ENCODE data around the gene FAM149B1. TPM values are rescaled to one million over a fixed set of nuclear protein-coding genes. Genes with fewer than 3 reads are reported as not detected.

Gene FAM149B1
- 6.6 to 7.9 TPM (median 7.1 TPM) in 5 replicates for total RNA-seq (2022; extraction: Qiagen RNA extraction)

GRCh38 chr10:73167783-73168464 is at the start of gene FAM149B1, which contains the start of gene ECD:
Gene FAM149B1, plus strand, starts transcription at chr10:73168119. Its CDS starts 221 bp downstream, at chr10:73168340.
Gene ECD, minus strand, starts transcription at chr10:73168008. Its CDS starts 4,071 bp downstream, at chr10:73163937.

GRCh38 chr10:73246646-73247508 is 79.0 kb downstream of the FAM149B1 start, which contains the start of gene DNAJC9:
Gene DNAJC9, minus strand, starts transcription at chr10:73247255. Its CDS starts 66 bp downstream, at chr10:73247189.

GRCh38 chr10:73252445-73253224 is 84.7 kb downstream of the FAM149B1 start, which contains the start of gene MRPS16:
Gene MRPS16, minus strand, starts transcription at chr10:73252644. Its CDS starts 162 bp downstream, at chr10:73252482.

Other genes starting within 250 kb of the FAM149B1 start
- gene PLA2G12B, start 213.3 kb upstream of the FAM149B1 start, total RNA-seq (2022; extraction: Qiagen RNA extraction), result not detected in 5 replicates
- 19.0 to 33.1 TPM (median 22.2 TPM) in 5 replicates for gene P4HA1, start 71.3 kb upstream of the FAM149B1 start, total RNA-seq (2022; extraction: Qiagen RNA extraction)
- 2.5 to 3.4 TPM (median 3.0 TPM) in 5 replicates for gene NUDT13, start 57.7 kb upstream of the FAM149B1 start, total RNA-seq (2022; extraction: Qiagen RNA extraction)
- gene ECD, start 111 bp upstream of the FAM149B1 start, total RNA-seq (2022; extraction: Qiagen RNA extraction), result 24.0 to 30.5 TPM (median 25.2 TPM) in 5 replicates
- gene DNAJC9, start 79.1 kb downstream of the FAM149B1 start, total RNA-seq (2022; extraction: Qiagen RNA extraction), result 49.2 to 53.1 TPM (median 50.1 TPM) in 5 replicates
- 125 to 186 TPM (median 176 TPM) in 5 replicates for gene MRPS16, start 84.5 kb downstream of the FAM149B1 start, total RNA-seq (2022; extraction: Qiagen RNA extraction)
- gene CFAP70, start 190.7 kb downstream of the FAM149B1 start, total RNA-seq (2022; extraction: Qiagen RNA extraction), result 0.10 to 0.25 TPM (median 0.21 TPM) in 5 replicates
- 108 to 121 TPM (median 113 TPM) in 5 replicates for gene ANXA7, start 245.9 kb downstream of the FAM149B1 start, total RNA-seq (2022; extraction: Qiagen RNA extraction)